Measurements from ENCODE around the gene SKP1.
A peak's percentile ranks its signal among the peaks of the same experiment; 100 is the strongest.
"Not testable (repeated sequence)": the region's sequence is repeated elsewhere in the genome, so short reads cannot be mapped to it uniquely, and the experiment has no call there.

SKP1 gene

DNA sequence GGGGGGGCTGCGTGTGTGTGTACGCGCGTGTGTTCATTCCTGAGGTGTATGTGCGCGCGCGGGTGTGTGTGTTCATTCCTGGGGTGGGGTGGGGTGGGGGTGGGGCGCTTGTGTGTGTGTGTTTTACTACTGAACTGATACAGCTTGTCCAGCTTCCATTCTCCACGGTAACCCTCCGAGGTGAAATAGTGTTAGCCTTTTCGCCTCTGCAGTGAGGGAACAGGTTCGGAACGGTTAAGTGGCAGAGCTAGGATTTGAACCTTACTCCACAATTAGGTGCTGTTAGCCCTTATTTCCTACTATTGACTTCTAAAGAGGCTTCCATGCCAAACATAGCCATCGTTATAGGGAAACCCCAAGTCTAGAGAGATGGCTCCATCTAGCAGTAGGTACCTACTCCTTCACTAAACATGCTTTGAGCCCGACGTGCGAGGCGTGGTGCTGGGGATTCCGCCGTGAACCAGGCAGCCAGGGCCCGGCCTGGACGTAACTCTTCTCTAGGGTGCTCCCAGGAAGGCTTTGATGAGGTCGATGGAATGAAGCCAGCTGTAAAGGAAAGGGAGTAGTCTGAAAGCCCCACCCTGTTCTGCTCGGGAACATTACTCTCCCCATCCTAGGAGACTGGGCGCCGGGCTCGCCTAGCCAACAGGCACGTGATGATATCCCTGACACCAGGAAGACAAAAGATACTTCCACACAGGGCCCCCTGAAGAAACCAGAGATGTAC, 782 bp upstream of the SKP1 start:
- DNase-seq, result peak; percentile 72

DNA sequence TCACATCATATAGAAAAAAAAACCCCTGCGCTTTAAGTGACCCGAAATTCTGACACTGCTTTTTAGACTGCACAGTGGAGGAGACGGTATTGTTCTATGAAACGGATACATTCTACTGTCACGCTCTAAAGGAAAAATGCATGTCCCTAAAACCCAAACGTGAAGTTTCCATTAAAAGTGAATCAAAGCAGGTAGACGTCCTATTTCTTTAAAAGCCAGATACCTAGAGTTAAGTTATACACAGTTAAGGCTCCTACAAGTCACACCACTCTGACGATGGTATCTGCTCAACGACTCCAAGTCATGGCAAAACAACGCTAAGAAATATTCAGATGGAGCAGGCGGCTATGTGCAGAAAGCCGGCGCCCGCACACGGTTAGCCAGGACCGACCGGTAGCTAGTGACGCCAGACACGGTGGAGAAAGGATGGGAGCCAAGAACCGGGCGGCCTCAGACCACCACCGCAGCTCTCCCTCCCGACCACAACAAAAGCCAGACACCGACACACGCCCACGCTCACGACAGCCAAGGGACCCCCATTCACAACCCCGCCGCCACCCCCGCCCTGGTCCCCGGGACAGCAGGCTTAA, 734 bp downstream of the SKP1 start:
- peak; percentile 61 for DNase-seq

- peak; percentile 63 for DNase-seq
Measured at GRCh38 chr5:134174841-134175839, 1.6 kb downstream of the SKP1 start.

DNA sequence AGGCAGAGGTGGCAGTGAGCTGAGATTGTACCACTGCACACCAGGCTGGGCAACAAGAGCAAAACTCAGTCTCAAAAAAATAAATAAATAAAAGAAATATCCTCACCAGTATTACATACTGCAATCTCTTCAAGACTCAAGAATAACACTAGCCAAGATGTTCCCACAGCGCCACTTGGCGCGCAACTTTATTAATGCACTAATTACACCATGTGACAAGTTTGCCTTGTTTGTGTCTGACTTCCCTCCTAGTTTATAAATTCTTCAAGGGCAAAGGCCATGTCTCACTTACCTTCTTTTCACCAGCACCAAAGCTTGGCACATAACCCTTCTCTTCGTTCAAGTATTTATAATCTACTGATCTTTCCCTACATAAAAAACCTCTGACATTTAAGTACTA, 4.8 kb downstream of the SKP1 start:
- DNase-seq, result no peak

DNA sequence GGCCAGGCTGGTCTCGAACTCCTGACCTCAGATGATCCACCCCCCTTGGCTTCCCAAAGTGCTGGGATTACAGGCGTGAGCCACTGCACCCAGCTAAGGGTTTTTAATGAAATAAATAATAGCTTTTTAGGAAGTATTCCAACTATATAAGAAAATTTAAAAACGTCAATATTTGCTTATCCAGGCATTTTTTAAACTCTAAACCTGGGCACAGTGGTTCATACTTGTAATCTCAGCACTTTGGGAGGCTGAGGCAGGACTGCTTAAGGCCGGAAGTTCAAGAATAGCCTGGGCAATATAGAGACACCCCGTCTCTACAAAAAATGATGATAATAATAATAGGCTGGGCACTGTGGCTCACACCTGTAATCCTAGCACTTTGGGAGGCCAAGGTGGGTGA, 14.2 kb downstream of the SKP1 start:
- DNase-seq, result no peak

DNA sequence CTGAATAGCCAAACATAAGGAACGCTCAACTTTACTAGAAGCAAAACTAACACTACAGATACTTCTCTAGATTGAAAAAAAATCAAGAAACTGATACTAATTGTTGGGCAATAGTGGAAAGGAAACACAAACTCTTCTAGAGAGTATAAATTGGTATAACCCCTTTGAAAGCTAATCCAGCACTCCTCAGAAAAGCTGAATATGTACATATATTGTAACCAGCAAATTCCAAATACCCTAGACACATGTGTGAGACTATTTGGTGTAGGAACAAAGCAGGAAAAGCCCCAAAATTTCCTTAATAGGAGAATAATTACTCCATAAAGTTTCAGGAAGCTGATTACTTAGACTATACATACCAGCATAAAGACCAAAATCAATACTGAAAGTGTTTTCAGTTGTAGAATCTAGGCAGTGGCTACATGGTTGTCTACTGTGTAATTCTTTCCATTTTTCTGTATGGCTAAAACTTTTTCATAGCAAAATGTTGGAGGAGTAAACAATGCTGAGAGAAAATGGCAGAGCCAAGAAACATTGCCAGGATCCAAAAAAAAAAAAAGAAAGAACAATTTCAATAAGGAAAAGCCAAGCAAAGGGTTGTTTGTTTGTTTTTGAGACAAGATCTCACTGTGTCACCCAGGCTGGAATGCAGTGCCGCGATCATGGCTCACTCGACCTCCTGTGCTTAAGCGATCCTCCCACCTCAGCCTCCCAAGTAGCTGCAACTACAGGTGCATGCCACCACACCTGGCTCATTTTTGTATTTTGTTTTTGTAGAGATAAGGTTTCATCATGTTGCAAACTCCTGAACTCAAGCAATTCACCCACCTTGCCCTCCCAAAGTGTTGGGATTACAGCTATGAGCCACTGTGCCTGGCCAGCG, 15.0 kb downstream of the SKP1 start:
- DNase-seq, result no peak

- no peak for DNase-seq
Measured at GRCh38 chr5:134153657-134154056, 23.1 kb downstream of the SKP1 start.

GRCh38 chr5:134153241-134153640, 23.5 kb downstream of the SKP1 start:
- DNase-seq, result no peak

- not testable (repeated sequence) for DNase-seq
Measured at GRCh38 chr5:134152173-134152832, 24.4 kb downstream of the SKP1 start.

GRCh38 chr5:134151723-134152122, 25.0 kb downstream of the SKP1 start:
- no peak for DNase-seq

DNA sequence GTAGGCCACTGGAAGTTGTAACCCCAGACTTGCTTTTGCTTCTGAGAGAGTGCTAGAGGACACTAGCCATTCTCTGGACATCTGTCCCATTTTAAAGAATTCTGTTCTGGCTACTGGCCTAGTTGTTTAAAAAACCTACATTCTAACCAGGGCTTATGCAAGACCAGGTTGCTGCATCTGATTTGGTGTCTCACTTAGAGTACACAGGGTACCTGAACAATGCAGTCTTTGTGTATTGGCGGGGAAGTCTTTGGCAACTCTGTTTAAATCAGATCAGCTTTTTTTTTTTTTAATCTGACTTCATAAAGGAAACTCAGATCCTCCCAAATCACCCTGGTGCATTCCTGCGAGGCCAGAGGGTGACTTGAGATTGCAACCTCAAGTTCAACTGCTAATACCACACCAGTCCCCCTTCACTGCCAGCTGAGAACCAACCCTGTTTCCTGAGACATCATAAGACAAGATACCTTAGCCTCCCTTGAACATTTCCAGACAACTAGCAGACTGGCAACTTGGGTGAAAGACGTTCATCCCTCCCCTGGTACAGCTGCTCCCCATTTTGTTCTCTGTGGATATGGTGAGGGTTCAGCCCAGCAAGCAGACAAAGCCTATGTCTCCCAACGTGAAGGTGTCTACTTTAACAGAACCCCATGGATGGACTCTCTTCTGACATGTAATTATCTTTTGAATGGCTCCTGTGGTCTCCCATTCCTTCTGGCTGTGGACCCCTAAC, 27.0 kb downstream of the SKP1 start:
- DNase-seq, result no peak

GRCh38 chr5:134148986-134149539, 27.7 kb downstream of the SKP1 start:
- DNase-seq, result no peak

DNA sequence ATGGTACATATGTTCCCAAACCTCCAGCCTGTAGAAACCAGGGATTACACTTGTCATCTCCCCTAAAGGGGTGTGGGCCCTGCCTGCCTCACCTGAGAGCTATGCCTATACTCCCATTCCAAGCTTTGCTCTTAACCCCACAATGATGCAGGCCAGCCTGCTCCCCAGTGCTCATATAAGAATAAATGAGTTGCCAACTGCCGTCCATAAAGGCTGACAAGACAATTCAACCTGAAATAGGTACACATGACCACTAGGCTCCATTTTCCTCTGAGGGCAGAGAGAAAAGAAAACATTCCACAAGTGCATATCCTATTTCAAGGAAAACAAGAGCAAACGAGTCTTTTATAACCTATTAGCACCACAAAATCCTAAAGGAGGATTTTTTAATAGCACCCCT, 28.4 kb downstream of the SKP1 start:
- no peak for DNase-seq

- no peak for DNase-seq
Measured at GRCh38 chr5:134146651-134147518, 29.9 kb downstream of the SKP1 start.

GRCh38 chr5:134145779-134146581, 30.8 kb downstream of the SKP1 start:
- peak; percentile 82 for DNase-seq

GRCh38 chr5:134145041-134145757, 31.6 kb downstream of the SKP1 start:
- no peak for DNase-seq

GRCh38 chr5:134143944-134144941, 32.5 kb downstream of the SKP1 start:
- DNase-seq, result no peak
